GM23338 (cell line): Measurements from ENCODE around the gene ACSL4.

Source experiments
- CREB1 ChIP-seq: fragments of 250-450 bp; sonication (Bioruptor Pico); IDR thresholded peaks from 2 replicates; pipeline ENCODE4 v1.5.0; 2020; ENCODE audit warnings: low read depth, mild to moderate bottlenecking, moderate library complexity
- CTCF ChIP-seq, 2 experiments: fragments of 200-600 bp in 1 of 2; sonication (generic) in 1 of 2; conservative IDR thresholded peaks; 2 replicates each; pipeline versions ENCODE4 v1.5.1 to v1.6.1; 2016 to 2017; ENCODE audit warnings: antibody characterized with exemption in 2 of 2, low read depth in 2 of 2, mild to moderate bottlenecking in 2 of 2, moderate library complexity in 1 of 2
- ETS1 ChIP-seq: IDR thresholded peaks from 2 replicates; pipeline ENCODE4 v1.6.1; 2016; ENCODE audit warnings: antibody characterized with exemption
- EZH2 ChIP-seq: fragments of 200-600 bp; sonication (generic); IDR thresholded peaks from one replicate; pipeline ENCODE4 v1.8.0; 2017; ENCODE audit warnings: antibody characterized with exemption, mild to moderate bottlenecking, low read depth; ENCODE audit not compliant: unreplicated experiment
- EZH2phosphoT487 ChIP-seq: fragments of 200-600 bp; sonication (generic); IDR thresholded peaks from one replicate; pipeline ENCODE4 v1.8.1; 2018; ENCODE audit warnings: antibody characterized with exemption; ENCODE audit not compliant: unreplicated experiment
- JUNB ChIP-seq: IDR thresholded peaks from one replicate; pipeline ENCODE4 v1.6.1; 2016; ENCODE audit warnings: antibody characterized with exemption; ENCODE audit not compliant: unreplicated experiment
- NANOG ChIP-seq: IDR thresholded peaks from 2 replicates; pipeline ENCODE4 v1.6.1; 2016; ENCODE audit warnings: antibody characterized with exemption, borderline replicate concordance
- POLR2AphosphoS5 ChIP-seq: IDR thresholded peaks from 2 replicates; pipeline ENCODE4 v1.6.1; 2016; ENCODE audit warnings: antibody characterized with exemption, low read depth
- STAT1 ChIP-seq: IDR thresholded peaks from one replicate; pipeline ENCODE4 v1.6.1; 2016; ENCODE audit warnings: antibody characterized with exemption; ENCODE audit not compliant: unreplicated experiment
- ZNF114 ChIP-seq: fragments of 250-450 bp; sonication (Bioruptor Pico); IDR thresholded peaks from 2 replicates; pipeline ENCODE4 v1.5.0; 2020; ENCODE audit warnings: mild to moderate bottlenecking, moderate library complexity
- ZNF331 ChIP-seq: fragments of 250-450 bp; sonication (Bioruptor Pico); IDR thresholded peaks from 2 replicates; pipeline ENCODE4 v1.5.0; 2020; ENCODE audit warnings: low read depth, mild to moderate bottlenecking, moderate library complexity
- TF ChIP-seq, protein P1 (sequence below): IDR thresholded peaks from one replicate; pipeline ENCODE4 v1.6.1; 2018; ENCODE audit warnings: antibody characterized with exemption; ENCODE audit not compliant: unreplicated experiment

GRCh38 chrX:109774136-109774535 is 41.1 kb upstream of the ACSL4 start:
- TF ChIP-seq CTCF (conservative IDR thresholded peaks at IDR 0.05; ENCODE audit: low read depth in 2 of 2) (no peak), EZH2 (no peak), POLR2AphosphoS5 (no peak), CREB1 (CRISPR knock-in tag) (no peak), EZH2phosphoT487 (no peak), NANOG (no peak), ETS1 (no peak), ZNF114 (CRISPR knock-in tag) (no peak), STAT1 (no peak), ZNF331 (CRISPR knock-in tag) (no peak), JUNB (no peak)
- TF ChIP-seq, protein P1, sequence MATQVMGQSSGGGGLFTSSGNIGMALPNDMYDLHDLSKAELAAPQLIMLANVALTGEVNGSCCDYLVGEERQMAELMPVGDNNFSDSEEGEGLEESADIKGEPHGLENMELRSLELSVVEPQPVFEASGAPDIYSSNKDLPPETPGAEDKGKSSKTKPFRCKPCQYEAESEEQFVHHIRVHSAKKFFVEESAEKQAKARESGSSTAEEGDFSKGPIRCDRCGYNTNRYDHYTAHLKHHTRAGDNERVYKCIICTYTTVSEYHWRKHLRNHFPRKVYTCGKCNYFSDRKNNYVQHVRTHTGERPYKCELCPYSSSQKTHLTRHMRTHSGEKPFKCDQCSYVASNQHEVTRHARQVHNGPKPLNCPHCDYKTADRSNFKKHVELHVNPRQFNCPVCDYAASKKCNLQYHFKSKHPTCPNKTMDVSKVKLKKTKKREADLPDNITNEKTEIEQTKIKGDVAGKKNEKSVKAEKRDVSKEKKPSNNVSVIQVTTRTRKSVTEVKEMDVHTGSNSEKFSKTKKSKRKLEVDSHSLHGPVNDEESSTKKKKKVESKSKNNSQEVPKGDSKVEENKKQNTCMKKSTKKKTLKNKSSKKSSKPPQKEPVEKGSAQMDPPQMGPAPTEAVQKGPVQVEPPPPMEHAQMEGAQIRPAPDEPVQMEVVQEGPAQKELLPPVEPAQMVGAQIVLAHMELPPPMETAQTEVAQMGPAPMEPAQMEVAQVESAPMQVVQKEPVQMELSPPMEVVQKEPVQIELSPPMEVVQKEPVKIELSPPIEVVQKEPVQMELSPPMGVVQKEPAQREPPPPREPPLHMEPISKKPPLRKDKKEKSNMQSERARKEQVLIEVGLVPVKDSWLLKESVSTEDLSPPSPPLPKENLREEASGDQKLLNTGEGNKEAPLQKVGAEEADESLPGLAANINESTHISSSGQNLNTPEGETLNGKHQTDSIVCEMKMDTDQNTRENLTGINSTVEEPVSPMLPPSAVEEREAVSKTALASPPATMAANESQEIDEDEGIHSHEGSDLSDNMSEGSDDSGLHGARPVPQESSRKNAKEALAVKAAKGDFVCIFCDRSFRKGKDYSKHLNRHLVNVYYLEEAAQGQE, result no peak
